HUDEP-2 (cell line): ENCODE results near the gene PRND.
A peak's percentile ranks its signal among the peaks of the same experiment; 100 is the strongest.
"Not testable (repeated sequence)": the region's sequence is repeated elsewhere in the genome, so short reads cannot be mapped to it uniquely, and the experiment has no call there.

Experiments
- DNase-seq, 76 experiments: peaks; one replicate each; lab custom pipeline; 2025; ENCODE audit not compliant: unreplicated experiment in 76 of 76; lab: John Stamatoyannopoulos, UW

Gene PRND

GRCh38 chr20:4730780-4731179, 9.1 kb downstream of the PRND start:
- DNase-seq, result no peak

DNA sequence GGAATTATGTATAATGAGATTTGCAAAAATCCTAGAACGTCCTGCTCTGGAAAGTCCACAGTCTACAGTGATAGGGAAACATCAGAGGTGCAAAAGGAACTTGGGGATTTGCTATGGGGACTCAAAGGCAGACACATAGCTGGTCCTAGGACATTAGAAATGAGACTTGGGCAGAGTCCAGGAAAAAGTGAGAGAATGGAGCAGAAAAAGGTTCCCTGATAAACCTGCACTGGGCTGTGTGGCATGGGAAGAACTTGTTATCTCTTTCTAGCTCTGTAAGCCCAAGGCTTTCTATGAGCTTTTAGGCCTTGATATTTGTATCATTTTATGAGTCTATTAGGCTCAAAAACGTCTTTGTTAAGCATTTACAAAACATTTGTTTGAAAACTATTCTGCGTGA, 15.2 kb downstream of the PRND start:
- DNase-seq, result peak in 4 of 76 experiments; percentile 6 to 35 (median 25)

DNA sequence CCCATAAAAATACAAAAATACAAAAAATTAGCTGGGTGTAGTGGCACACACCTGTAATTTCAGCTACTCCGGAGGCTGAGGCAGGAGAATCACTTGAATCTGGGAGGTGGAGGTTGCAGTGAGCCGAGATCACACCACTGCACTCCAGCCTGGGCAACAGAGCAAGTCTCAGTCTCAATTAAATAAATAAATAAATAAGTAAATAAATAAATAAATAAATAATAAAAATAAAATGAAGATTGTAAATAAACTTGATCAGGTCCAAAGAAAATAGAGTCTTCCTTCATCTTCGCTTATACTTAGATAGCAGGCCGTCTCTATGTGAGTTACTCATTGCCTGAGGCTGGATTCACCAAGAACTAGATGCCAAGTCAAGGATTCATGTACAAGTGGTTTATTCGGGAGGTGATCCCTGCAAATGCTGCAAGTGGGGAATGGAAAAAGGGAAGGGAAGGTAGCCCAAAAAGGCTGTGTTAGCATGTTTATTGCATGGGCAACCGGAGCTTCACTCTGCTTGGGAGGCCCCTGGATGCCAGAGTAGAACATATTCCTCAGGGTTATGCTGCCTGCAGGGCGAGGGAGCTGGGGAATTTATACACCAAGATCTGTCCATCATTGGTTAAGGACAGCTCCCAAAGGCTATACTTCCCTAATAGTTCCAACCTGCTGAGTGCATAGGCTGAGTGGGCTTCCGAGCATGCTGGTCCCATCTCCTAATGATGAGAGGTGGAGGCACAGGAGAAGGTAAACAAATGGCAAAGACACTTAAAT, 16.3 kb downstream of the PRND start:
- no peak for DNase-seq

GRCh38 chr20:4740774-4741431, 19.2 kb downstream of the PRND start:
- DNase-seq, result peak in 31 of 76 experiments; percentile 1 to 49 (median 22)

DNA sequence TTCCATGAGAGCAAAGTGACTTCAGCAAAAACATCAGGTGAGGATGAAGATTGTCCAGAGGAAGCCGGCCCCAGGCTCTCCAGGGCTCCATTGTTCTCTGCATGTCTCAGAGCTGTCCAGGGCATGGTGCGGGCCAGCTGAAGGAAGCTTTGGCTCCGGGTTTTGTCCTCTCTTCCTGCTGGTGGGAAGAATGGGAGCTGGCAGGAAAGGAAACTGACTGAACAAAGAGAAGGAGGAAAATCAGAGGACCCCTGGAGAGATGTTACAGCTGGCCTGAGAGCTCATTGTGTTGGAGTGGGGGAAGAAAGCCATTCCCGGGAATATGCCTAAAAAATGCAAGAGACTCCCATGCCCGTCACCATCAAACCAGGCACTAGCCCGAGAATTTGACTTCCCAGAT, 27.1 kb downstream of the PRND start:
- no peak for DNase-seq

- no peak for DNase-seq
These were observed 27.6 kb downstream of the PRND start for GRCh38 chr20:4749326-4749725.

GRCh38 chr20:4750381-4750780, 28.7 kb downstream of the PRND start:
- no peak for DNase-seq

- peak in 16 of 76 experiments; percentile 2 to 40 (median 16) for DNase-seq
These were observed 37.6 kb downstream of the PRND start for GRCh38 chr20:4759100-4759884.

GRCh38 chr20:4763261-4763660, 41.6 kb downstream of the PRND start:
- no peak for DNase-seq

- DNase-seq, result no peak
These were observed 42.2 kb downstream of the PRND start for GRCh38 chr20:4763723-4764510.

- no peak for DNase-seq
These were observed 43.1 kb downstream of the PRND start for GRCh38 chr20:4764805-4765204.

GRCh38 chr20:4765681-4766080, 44.0 kb downstream of the PRND start:
- DNase-seq, result no peak

- DNase-seq, result no peak
These were observed 44.9 kb downstream of the PRND start for GRCh38 chr20:4766631-4767030.

- DNase-seq, result peak in 30 of 76 experiments; percentile 6 to 67 (median 26)
These were observed 45.4 kb downstream of the PRND start for GRCh38 chr20:4767084-4767483.

DNA sequence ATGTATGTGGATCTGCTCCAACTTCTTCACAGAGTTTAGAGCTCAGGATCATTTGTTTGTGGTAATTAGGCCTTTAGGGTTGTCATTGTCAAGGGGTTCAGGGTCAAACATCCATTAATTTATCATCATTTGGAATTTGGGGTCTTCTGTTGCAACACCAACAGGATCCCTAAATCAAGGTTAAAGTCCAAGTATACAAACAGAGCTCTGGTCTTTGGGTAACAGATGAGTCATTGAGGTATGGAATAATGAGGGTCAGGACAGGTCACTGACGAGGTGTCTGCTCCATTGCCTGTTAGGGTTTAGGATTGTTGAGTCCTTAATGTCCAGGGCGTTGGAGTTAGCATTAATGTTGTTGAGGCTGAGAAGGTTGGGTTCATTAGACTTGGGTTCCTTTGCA, 47.6 kb downstream of the PRND start:
- no peak for DNase-seq

DNA sequence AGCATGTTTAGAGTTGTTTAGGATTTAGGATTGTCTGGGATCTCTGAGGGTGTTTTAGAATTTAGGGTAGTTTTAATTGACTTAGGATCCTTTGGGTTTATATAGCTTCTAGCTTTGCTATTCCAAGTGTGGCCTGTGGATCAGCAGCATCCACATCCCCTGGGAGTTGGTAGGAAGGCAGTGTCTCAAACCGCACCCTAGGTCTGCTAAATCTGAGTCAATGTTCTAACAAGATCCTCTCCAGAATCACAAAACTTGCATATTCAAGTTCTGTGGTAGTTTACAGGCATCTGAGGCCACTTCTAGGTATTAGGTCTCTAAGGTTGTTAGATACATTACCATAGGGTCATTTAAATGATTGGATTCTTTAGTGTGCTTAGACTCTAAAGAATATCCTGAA, 48.3 kb downstream of the PRND start:
- DNase-seq, result no peak

GRCh38 chr20:4771004-4771403, 49.3 kb downstream of the PRND start:
- DNase-seq, result no peak

DNA sequence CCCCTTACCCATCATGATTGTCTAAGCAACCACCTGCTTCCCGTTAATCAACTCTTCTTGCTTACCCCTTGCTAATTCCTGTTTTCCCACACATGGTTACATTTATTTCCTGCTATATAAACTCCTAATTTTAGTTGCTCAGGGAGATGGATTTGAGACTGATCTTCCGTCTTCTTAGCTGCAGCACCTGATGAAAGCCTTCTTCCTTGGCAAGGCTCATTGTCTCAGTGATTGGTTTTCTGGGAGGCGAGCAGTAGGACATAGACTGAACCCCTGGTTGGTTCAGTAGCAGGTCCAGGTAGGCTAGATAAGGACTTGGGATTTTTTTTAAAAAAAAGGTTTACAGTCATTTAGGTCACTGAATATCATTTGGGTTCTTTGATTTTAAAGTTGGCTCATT, 50.4 kb downstream of the PRND start:
- DNase-seq, result no peak

GRCh38 chr20:4773014-4773413, 51.3 kb downstream of the PRND start:
- DNase-seq, result not testable (repeated sequence)

DNA sequence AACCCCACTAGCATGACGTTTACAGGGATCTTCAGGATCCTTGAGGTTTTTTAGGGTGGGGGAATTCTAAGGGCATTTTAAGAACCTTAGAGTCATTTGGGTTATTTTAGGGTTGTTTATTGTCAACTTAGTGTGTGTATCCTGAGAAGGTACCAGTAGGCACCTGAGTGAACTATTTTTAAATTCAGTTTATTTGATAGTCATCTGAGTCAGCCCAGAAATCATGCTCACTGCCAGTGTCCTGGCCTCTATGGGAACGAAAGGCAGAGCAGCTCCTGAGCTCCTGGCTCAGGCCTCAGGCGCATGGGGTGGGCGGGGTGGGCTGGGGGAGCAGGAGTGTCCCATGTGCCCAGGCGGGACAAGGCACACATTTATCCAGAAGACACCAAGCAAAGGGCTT, 52.0 kb downstream of the PRND start:
- DNase-seq, result no peak

GRCh38 chr20:4774207-4774606, 52.5 kb downstream of the PRND start:
- DNase-seq, result no peak
